GM19468 (cell line): ENCODE measurements around the gene ERBB4.
"Not testable (repeated sequence)": the region's sequence is repeated elsewhere in the genome, so short reads cannot be mapped to it uniquely, and the experiment has no call there.

ENCODE experiments used
- ATAC-seq: cut with Tn5 transposase; IDR thresholded peaks from one replicate; pipeline ENCODE4 v1.9.1; 2021; ENCODE audit warnings: mild to moderate bottlenecking, moderate library complexity, moderate number of reproducible peaks; ENCODE audit not compliant: unreplicated experiment; ENCODE audit errors: extremely low read depth

The ERBB4 gene

GRCh38 chr2:211721874-211722273 lies 816.7 kb downstream of the ERBB4 start:
- not testable (repeated sequence) for ATAC-seq

- ATAC-seq, result no peak
These were observed 829.2 kb downstream of the ERBB4 start for GRCh38 chr2:211709389-211709788.

GRCh38 chr2:211692689-211693088 lies 845.9 kb downstream of the ERBB4 start:
- ATAC-seq, result no peak

- ATAC-seq, result no peak
These were observed 847.9 kb downstream of the ERBB4 start for GRCh38 chr2:211690736-211691135.

- ATAC-seq, result no peak
These were observed 850.4 kb downstream of the ERBB4 start for GRCh38 chr2:211688196-211688595.

- ATAC-seq, result no peak
These were observed 863.9 kb downstream of the ERBB4 start for GRCh38 chr2:211674715-211675114.

GRCh38 chr2:211673133-211673905 lies 865.3 kb downstream of the ERBB4 start:
- ATAC-seq, result no peak

- ATAC-seq, result no peak
These were observed 866.6 kb downstream of the ERBB4 start for GRCh38 chr2:211671977-211672376.

- no peak for ATAC-seq
These were observed 873.3 kb downstream of the ERBB4 start for GRCh38 chr2:211665299-211665698.

- ATAC-seq, result no peak
These were observed 874.3 kb downstream of the ERBB4 start for GRCh38 chr2:211664321-211664720.

GRCh38 chr2:211654211-211654780 lies 884.3 kb downstream of the ERBB4 start:
- no peak for ATAC-seq

- ATAC-seq, result no peak
These were observed 886.3 kb downstream of the ERBB4 start for GRCh38 chr2:211652327-211652726.

GRCh38 chr2:211649331-211649730 lies 889.3 kb downstream of the ERBB4 start:
- no peak for ATAC-seq

GRCh38 chr2:211631503-211631902 lies 907.1 kb downstream of the ERBB4 start:
- no peak for ATAC-seq

GRCh38 chr2:211623096-211623495 lies 915.5 kb downstream of the ERBB4 start:
- ATAC-seq, result no peak

- no peak for ATAC-seq
These were observed 917.6 kb downstream of the ERBB4 start for GRCh38 chr2:211620986-211621385.

GRCh38 chr2:211617803-211618202 lies 920.8 kb downstream of the ERBB4 start:
- no peak for ATAC-seq

- no peak for ATAC-seq
These were observed 927.0 kb downstream of the ERBB4 start for GRCh38 chr2:211611621-211612020.

- no peak for ATAC-seq
These were observed 927.5 kb downstream of the ERBB4 start for GRCh38 chr2:211611061-211611518.

- no peak for ATAC-seq
These were observed 929.5 kb downstream of the ERBB4 start for GRCh38 chr2:211609127-211609526.

GRCh38 chr2:211599146-211599545 lies 939.5 kb downstream of the ERBB4 start:
- ATAC-seq, result no peak

GRCh38 chr2:211598238-211598637 lies 940.4 kb downstream of the ERBB4 start:
- no peak for ATAC-seq
